NCI-H1694 (cell line): ENCODE results near the gene WWTR1.

Experiments used
- DNase-seq: peaks from one replicate; lab custom pipeline; 2025; lab: John Stamatoyannopoulos, UW

WWTR1 gene

DNA sequence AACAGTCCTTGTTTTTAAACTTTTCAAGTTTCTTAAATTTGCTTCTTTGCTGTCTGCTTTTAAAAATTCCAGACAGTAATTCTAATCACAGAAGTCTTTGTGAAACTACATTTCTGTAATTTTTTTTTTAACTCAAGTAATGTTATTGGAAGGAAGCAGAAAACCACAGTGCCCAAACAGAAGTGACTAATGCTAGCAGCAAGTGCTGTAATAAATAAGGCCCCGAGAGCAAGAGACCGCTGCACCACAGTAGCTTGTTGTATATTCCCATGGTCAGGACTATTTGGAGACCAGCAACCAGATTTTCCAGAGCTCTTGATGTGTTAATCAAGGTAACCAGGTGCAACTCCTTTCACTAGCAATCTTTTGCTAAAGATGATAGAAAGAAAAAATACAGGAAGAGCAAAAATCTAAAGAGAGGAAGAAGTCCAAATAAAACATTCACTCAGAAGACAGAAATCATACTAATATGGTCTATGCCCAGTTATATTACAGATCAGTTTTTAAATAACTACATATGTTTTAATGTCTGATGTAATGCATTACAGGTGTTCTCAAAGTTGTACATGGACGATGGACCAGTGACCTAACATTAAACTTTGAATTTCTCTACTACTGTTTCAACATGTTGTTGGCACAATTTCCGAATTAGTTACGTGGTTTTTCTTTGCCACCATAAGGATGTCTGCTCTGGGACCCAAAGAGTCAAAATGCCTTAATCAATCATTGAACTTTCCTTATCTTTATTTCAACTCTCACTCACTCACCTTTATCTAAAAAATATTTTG is 36.4 kb downstream of the WWTR1 start:
- DNase-seq, result no peak

DNA sequence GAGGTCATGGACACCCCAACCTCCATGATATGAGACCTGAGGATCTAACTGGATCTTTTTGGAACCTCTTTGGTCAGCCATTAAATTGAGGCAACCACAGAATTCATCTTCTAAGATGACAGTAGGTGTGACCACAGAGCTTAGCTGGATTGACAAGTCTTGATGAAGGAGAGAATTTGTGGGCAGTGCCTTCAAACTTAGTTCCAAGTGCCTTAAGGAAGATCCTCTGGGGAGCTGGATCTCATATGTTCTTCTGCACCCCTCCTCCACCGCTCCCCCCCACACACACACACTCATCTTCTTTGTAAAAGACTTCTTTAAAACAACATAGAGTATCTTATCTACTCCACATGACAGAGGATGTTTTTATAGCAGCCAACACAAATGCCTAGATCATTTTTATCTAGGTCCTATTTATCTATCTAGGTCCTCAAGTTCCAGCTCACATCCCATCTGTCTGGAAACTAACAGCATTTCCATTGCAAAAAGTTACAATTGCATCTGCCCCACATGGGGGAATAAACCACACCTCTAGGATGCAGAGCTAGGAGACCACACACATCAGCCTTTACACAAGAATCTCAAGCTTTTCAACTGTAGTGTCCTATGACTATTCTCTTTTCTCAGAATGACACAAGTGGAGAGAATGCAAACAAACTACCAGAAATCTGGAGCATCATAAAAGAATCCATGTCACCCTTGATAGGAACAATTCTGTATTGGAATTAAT is 37.4 kb downstream of the WWTR1 start:
- DNase-seq, result no peak

DNA sequence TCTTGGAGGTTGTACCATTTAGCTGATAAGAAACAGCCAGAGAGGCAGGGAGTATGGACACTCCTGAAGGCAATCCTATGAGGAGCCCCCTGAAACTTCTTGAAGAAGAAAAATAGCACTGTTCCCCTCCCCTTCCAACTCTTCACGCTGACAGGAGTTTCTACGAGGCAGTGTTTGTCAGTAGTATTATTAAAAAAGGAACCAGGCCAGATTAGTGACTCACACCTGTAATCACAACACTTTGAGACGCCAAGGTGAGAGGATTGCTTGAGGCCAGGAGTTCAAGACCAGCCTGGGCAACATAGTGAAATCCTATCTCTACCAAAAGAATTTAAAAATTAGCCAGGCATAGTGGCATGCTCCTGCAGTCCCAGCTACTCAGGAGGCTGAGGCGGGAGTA is 38.7 kb downstream of the WWTR1 start:
- no peak for DNase-seq

GRCh38 chr3:149618151-149619123 is 39.4 kb downstream of the WWTR1 start:
- no peak for DNase-seq

DNA sequence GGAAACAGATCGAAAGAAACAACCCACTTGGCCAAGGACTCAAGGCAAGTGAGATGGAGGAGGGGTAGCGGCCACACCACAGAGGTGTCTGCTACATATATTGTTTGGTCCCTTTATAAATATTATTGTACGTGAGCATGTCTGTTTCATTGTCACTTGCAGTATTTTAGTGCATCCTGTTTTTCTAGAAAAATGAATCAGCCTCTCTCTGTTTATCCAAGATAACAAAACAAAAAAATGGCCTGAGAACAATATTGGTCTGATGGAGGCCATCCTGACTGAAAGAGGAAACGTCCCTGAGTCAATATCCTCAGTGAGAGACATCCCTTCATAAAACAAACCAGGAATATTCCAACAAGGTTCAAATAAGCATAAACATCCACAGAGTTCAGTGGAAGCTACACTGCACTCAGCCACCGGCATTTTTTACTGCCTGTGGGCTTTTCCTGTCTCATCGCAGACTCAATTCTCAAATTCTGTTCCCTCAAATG is 42.0 kb downstream of the WWTR1 start:
- DNase-seq, result no peak

- no peak for DNase-seq
Observed at GRCh38 chr3:149613988-149614387, 43.8 kb downstream of the WWTR1 start.

DNA sequence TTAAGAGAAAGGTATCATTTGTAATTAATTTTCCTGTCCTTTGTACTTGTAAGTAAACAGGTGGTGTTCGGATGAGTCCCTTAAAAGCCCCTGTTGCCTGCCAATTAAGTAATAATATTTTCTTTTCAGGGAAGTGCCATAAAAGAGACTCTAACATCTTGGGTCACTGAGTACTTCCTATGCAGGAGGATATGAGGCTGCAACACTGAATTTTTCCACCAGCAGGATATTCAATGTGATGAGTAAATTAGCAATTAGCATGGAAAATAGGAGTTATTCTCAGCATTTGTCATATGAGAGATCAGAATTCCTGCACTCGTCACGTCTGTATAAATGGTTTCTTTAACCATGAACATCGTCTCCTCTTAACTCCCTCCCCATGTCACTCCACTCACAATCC is 45.4 kb downstream of the WWTR1 start:
- no peak for DNase-seq

GRCh38 chr3:149611149-149611548 is 46.7 kb downstream of the WWTR1 start:
- DNase-seq, result no peak

DNA sequence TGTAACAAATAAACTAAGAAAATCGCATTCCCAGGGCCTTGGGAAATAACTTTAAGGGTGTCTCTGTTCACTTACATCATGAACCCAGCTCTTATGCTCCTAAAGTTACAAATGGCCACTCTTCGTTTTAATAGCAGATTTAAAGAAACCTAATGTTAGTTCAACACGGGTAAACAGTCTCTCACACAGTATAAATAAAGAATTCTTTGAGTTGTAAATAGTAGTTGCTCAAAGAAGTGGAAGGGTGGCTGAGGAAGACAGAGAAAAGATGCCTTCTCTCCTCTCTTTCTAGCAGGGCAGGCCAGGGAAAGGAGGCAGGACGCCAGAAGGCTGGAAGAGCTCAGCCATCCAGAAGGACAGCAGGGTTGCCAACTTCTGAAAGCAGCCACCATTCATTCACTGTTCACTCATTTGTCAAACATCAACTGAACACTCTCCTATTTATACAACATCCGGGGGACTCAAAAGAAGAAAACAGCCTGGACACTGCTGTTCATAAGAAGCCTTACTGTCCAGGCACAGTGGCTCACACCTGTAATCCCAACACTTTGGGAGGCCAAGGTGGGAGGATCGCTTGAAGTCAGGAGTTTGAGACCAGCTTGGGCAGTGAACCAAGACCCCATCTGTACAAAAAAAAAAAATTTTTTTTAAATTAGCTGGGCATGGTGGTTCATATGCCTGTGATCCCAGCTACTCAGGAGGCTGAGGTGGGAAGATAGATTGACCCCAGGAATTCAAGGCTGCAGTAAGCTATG is 47.3 kb downstream of the WWTR1 start:
- DNase-seq, result no peak

- DNase-seq, result no peak
Observed at GRCh38 chr3:149609595-149609994, 48.2 kb downstream of the WWTR1 start.

GRCh38 chr3:149608987-149609386 is 48.8 kb downstream of the WWTR1 start:
- no peak for DNase-seq

GRCh38 chr3:149605902-149606301 is 51.9 kb downstream of the WWTR1 start:
- DNase-seq, result no peak

DNA sequence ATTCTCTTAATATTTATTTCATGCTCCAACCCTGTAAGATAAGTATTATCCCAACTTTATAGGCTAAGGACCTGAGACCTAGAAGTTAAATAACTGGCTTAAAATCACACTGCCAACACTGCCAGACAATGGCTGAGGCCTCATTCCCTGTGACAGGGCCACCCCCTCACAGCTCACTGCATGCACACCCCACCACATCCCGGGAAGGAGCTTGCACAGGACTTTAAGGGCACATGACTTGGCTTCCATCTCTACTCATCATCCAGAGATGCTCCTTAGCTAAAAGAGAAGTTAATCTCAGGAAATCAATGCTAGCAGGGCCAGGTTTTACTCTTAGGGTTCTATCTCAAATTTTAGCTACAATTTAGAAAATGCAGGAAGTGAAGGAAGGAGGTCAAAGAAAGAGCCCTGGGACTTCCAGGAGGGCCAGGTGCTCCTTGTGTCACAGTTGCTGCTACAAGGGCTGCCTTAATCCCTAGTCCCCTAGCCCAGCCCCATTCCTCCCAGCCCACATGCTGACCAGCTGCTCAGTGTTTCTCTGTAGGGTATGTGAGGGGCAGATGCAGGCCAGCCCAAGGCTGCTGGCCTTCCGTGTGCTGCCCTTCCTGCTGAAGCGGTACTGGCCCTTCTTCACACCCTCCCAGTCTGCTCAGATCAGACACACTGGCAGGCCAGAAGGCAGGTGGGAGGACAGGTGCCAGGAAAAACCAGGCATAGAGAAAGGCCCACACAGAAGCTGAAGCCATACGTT is 53.5 kb downstream of the WWTR1 start:
- DNase-seq, result no peak

DNA sequence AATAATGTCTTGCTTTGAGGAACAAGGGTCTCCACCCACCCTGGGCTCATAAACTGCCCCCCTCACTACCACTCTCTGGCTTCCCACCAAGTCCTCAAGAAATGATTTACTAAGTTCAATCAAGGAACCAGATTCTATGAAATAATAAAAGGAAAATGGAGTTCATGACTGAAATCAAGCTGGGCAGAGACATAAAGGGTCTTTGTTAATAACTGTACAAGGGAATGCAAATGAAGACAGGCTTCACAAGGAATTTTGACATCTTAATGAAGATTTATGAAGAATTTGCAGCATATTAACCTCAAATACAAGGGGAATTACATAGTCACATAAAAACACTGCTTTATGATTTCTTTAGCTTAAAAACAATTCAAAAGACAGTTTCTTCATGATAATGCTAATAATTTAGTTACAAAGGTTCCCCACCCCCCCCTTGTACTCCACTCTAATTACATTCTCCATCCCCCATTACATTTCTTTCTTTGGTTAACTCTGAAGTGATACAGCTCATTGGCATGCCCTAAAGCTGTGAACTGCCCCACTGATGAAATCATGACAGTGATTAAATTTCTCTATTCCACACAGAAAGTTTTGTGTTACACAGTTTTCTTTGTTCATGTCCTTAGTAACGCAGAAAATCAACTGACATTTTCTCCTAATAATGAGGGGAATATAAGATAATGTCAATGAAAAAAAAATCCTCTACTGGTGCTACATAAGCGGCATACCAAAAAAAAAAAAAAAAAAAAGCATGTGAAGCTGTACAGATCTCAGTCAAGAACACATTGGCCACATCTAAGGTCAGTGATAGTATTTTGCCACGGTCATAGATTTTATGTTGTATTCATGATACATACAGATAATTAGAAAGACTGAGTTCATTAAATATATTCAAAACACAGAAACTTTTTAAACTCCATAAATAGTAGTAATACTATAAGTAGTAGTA is 54.4 kb downstream of the WWTR1 start:
- DNase-seq, result no peak

DNA sequence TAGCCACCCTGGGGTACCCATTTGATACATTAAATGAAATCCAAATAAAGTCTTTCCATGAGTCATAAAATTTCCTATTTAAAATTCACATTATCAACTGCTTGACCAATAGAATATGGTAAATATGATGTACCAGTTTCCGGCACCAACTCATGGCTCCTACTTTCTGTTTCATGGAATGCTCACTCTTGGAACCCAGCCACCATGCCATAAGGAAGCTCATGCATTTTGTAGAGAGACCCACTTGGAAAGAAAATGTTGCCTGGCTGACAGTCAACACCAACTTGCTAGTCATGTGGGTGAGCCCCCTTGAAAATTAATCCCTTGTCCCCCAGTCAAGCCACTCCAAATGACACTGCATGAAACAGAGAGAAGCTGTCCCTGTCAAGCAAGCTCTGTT is 57.2 kb downstream of the WWTR1 start:
- DNase-seq, result no peak

DNA sequence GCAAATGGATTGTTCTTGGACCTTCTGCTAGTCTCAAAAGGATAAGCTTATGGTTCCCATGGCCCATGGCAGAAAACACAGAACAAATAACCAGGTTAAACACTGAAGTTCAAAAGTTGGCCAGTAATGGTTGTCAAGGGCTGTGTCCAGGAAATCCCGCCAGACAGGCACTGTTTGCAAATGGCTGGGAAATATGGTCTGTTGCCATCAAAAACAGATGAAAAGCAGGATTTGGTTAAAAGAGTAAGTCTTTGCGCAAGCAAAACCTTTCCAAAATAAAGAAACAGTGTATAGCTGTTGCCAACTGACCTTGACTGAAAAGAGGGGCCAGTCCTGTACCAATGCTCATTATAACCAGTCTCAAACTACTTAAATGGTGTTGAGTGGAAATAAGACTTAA is 58.6 kb downstream of the WWTR1 start:
- DNase-seq, result no peak

GRCh38 chr3:149596134-149596770 is 61.6 kb downstream of the WWTR1 start:
- no peak for DNase-seq

- no peak for DNase-seq
Observed at GRCh38 chr3:149593418-149594160, 64.2 kb downstream of the WWTR1 start.
